NCI-H1436 treated with DMSO at 0.1 percent for 48 hours (cell line): ENCODE measurements around the gene TK2.
"Not testable (repeated sequence)": the region's sequence is repeated elsewhere in the genome, so short reads cannot be mapped to it uniquely, and the experiment has no call there.

Experiments
- DNase-seq: peaks from one replicate; lab custom pipeline; 2025; lab: John Stamatoyannopoulos, UW

Gene TK2

GRCh38 chr16:66468321-66468965 lies 81.5 kb downstream of the TK2 start:
- DNase-seq, result no peak

DNA sequence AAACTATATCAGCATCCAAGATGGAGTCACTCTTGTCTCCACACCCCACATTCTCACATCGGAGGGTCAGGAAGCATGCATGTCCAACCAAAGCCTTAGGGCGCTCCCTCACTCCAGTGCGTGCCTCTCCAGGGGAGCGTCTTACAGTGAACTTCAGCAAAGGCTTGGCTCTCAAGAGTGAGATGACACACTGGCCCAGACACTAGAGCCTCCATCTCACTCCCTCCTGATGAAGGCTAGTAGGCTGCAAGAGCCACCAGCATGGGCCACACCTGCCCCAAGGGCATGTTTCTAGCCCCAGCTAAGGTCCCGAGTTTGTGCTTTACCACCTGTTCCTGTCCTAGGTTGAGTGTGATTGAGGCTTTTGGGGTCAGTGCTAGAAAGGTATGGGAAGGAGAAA lies 82.3 kb downstream of the TK2 start:
- no peak for DNase-seq

GRCh38 chr16:66466636-66467035 lies 83.3 kb downstream of the TK2 start:
- DNase-seq, result not testable (repeated sequence)

- DNase-seq, result not testable (repeated sequence)
These were observed 84.0 kb downstream of the TK2 start for GRCh38 chr16:66465946-66466345.

DNA sequence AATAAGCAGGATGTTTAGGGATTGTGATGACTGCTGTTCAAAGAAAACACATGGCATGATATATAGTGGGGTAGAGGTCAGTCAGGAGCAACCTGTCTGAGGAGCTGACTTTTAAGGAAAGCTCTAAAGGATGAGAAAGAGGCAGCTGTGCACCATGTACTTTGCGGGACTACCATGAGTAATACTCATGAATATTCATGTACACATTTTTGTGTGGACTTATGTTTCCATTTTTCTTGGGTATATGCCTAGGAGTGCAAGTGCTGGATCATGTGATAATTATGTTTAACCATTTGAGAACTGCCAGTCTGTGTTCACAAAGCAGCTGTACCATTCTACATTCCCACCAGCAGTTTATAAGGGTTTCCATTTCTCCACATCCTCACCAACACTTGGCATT lies 87.0 kb downstream of the TK2 start:
- no peak for DNase-seq

GRCh38 chr16:66460703-66461102 lies 89.2 kb downstream of the TK2 start:
- no peak for DNase-seq

DNA sequence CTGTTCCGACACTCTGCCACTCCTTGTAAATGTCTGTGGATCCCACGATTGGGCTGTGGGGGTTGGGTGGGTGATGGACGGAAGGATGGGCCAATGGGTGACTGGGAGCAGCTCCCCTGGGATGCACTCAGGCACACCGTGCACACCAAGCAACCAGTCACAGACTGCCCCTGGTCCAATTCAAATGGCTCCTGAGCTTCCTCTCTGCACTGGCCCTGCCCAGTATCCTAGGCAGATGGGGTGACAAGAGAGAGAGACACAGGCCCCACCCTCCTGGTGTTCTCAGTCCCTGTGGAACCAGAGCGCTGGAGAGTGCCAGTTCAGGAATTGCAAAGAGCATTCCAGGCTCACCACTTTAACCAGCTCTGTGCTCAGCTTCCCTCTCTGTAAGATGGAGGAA lies 90.0 kb downstream of the TK2 start:
- DNase-seq, result peak; percentile 20

- no peak for DNase-seq
These were observed 91.1 kb downstream of the TK2 start for GRCh38 chr16:66458853-66459252.

- DNase-seq, result no peak
These were observed 91.6 kb downstream of the TK2 start for GRCh38 chr16:66458292-66458691.
